Uterus (tissue), 4 donors: ENCODE results near the gene TDRKH. TPM values are rescaled to one million over a fixed set of nuclear protein-coding genes. Genes with fewer than 3 reads are reported as not detected.
A peak's percentile ranks its signal among the peaks of the same experiment; 100 is the strongest.

Experiments used
- DNase-seq, 2 donors: peaks; one replicate each; pipeline ENCODE4 v3.0.0-alpha.2; 2019 to 2020
- H3K27ac ChIP-seq, 2 donors: fragments of 200-600 bp; sonication (generic); 1 replicate in 1 of 2; 2 replicates in 1 of 2; pipeline ENCODE4 v1.5.1; 2016 to 2018
- H3K27me3 ChIP-seq, 2 donors: fragments of 200-600 bp; sonication (generic); one replicate each; pipeline ENCODE4 v1.5.1; 2018 to 2019; ENCODE audit warnings: control low read depth in 1 of 2
- H3K36me3 ChIP-seq, 2 donors: fragments of 200-600 bp; sonication (generic); one replicate each; pipeline ENCODE4 v1.5.1; 2019; ENCODE audit warnings: control low read depth in 1 of 2
- H3K4me1 ChIP-seq, 2 donors: fragments of 200-600 bp; sonication (generic); one replicate each; pipeline ENCODE4 v1.5.1; 2018 to 2019; ENCODE audit warnings: control low read depth in 1 of 2
- H3K4me3 ChIP-seq, 2 donors: fragments of 200-600 bp; sonication (generic); 1 replicate in 1 of 2; 2 replicates in 1 of 2; pipeline ENCODE4 v1.5.1; 2018 to 2019; ENCODE audit warnings: mild to moderate bottlenecking in 1 of 2
- H3K9me3 ChIP-seq, 2 donors: fragments of 200-600 bp; sonication (generic); one replicate each; pipeline ENCODE4 v1.5.1; 2019; ENCODE audit warnings: control low read depth in 1 of 2
- POLR2A ChIP-seq, 2 donors: fragments of 450-650 bp; IDR thresholded peaks; one replicate each; pipeline ENCODE4 v1.6.1; 2016; ENCODE audit warnings: antibody characterized with exemption in 2 of 2, mild to moderate bottlenecking in 1 of 2, moderate library complexity in 1 of 2
- intact Hi-C: fragments of 100-400 bp; cut with DNase I; formaldehyde crosslinking; loops from one replicate; pipeline ENCODE4 v1.15.1; 2023; ENCODE audit warnings: low total_unique reads
- total RNA-seq, 4 donors: library from RNA; depleted of rRNA in 3 of 4; stranded (reverse); fragments of >200 nt in 3 of 4; gene quantifications; one replicate each; pipeline versions ENCODE4 v1.1.0 to v1.2.4, GENCODE V29; 2014 to 2023
- TF ChIP-seq, protein P1 (sequence below), 4 experiments: fragments of 200-600 bp in 2 of 4; fragments of 450-650 bp in 2 of 4; sonication (generic) in 2 of 4; IDR thresholded peaks; one replicate each; pipeline ENCODE4 v1.5.1; 2016 to 2019; ENCODE audit warnings: antibody characterized with exemption in 4 of 4, mild to moderate bottlenecking in 2 of 4, moderate library complexity in 1 of 4
- donor health status: DM: yes; HTN: yes; CAD: no.

Gene TDRKH, protein sequence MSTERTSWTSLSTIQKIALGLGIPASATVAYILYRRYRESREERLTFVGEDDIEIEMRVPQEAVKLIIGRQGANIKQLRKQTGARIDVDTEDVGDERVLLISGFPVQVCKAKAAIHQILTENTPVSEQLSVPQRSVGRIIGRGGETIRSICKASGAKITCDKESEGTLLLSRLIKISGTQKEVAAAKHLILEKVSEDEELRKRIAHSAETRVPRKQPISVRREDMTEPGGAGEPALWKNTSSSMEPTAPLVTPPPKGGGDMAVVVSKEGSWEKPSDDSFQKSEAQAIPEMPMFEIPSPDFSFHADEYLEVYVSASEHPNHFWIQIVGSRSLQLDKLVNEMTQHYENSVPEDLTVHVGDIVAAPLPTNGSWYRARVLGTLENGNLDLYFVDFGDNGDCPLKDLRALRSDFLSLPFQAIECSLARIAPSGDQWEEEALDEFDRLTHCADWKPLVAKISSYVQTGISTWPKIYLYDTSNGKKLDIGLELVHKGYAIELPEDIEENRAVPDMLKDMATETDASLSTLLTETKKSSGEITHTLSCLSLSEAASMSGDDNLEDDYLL
- 1 to 10 TPM in 2 of 4 donors, under 1 TPM in 2; 0.26 to 6.8 (median 1.8) TPM for total RNA-seq

DNA sequence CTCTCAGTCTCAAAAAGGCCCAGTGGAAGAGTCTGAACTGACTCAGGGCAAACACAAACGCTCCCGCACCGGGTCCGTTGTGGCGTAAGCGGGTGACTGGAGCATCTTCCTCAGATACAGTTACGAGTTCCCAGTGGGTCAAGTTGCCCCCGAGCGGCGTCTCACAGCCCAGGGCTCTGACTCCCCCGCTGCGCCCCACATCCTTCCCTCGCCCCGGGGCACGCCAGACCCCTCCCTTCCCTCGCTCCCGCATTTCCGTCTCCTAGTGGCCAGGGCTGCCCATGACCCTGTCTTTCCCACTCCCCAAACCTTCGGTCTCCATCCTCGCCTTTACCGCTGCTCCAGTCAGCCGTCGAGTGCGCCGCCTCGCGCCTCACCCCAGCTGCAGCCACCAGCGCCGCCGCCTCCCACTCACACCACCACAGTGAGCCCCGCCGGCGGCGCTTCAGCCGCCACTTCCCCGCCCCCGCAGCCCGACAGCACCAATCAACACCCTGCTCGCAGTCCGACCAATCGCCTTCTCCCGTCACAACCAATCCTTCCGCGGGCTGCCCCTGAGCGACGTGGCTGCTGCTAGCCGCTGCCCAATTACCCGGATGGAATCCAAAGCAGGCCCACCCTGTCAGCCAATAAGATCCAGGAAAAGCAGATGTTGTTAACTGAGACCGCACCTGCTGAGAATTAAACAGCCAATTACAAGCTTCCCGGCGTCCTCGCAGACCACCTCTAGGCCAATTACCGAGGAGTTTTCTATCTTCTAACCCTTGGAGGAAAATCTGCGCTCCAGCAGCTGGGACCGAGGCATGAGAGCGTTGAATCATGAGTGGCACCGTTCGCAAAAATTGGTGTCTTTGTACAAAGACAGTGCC is at the start of gene TDRKH:
TDRKH (minus strand) TSS at position 430 of the 869 bp plus-strand sequence. CDS start 7,478 bp downstream, outside the sequence.
- TF ChIP-seq POLR2A (IDR thresholded peaks at IDR 0.05): peak; percentile 57 to 69
- TF ChIP-seq, protein P1, sequence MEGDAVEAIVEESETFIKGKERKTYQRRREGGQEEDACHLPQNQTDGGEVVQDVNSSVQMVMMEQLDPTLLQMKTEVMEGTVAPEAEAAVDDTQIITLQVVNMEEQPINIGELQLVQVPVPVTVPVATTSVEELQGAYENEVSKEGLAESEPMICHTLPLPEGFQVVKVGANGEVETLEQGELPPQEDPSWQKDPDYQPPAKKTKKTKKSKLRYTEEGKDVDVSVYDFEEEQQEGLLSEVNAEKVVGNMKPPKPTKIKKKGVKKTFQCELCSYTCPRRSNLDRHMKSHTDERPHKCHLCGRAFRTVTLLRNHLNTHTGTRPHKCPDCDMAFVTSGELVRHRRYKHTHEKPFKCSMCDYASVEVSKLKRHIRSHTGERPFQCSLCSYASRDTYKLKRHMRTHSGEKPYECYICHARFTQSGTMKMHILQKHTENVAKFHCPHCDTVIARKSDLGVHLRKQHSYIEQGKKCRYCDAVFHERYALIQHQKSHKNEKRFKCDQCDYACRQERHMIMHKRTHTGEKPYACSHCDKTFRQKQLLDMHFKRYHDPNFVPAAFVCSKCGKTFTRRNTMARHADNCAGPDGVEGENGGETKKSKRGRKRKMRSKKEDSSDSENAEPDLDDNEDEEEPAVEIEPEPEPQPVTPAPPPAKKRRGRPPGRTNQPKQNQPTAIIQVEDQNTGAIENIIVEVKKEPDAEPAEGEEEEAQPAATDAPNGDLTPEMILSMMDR (IDR thresholded peaks at IDR 0.05): peak in 2 of 4 experiments; percentile 19 to 33
- peak; percentile 93 to 96 for DNase-seq
- H3K9me3 ChIP-seq: no peaks in the 10 kb centered on the region
- H3K27me3 ChIP-seq: no peaks in the 10 kb centered on the region
- H3K4me3 ChIP-seq: peak within 1 kb of the TSS; percentile 47 to 53
- intact Hi-C loops: no loop called here
- H3K4me1 ChIP-seq: no peaks in the 10 kb centered on the region
- H3K27ac ChIP-seq: peak within 1 kb of the TSS in 1 of 2 donors; percentile 61
- H3K36me3 ChIP-seq: no peaks in the 10 kb centered on the region

DNA sequence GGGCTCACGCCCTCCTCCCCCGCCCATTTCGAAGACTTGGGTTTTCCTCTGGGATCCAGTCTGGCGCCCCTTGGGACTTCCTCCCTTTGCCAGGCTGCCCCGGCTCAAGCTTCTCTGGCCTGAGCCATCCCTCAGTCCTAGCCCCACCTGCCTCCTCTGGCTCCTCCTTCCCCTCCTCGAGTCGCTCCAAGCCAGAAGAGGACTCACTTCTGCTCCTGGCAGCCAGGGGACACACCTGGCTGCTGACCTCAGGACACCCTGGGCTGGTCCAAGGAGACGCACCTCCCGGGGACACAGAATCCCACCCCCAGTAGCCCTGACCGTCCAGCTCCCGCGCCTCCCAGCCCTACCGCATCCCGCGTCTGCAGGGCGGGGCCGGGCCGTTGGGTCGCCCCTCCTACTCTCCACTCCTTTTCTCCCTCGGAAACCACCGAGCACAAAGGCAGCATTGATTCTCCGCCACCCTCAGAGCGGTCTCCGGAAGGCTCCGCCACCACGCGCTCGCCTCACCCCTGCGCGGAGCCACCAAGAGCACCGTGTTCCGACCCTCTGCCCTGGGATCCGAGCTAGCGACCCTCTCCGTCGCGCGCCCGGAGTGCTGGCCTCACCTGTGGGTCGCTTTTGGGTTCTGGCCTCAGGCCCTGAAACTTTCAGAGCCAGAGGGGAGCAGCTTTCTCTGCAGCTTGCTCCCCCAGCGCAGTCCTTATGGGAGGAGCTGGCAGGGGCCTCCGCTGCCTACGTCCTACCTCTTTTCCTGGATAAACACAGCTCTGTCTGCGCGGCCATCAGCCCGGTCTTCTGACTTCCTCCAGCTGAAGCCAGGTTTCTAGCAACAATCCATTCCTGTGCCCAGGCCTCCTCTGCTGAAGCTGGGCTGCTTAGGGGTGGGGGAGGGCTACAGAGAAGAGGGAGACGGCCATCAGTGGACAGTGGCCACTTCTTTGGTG is 49.4 kb upstream of the TDRKH start, which contains the start of gene C2CD4D:
C2CD4D (minus strand) TSS at position 364 of the 947 bp plus-strand sequence. CDS start 831 bp downstream, outside the sequence.
- Histone ChIP-seq H3K27ac (no peak within 1 kb of the TSS), H3K36me3 (no peaks in the 10 kb centered on the region), H3K9me3 (no peaks in the 10 kb centered on the region), H3K4me1 (peaks cover 0 to 7% of the 10 kb centered on the region in 2 donors), H3K4me3 (peak within 1 kb of the TSS in 1 of 2 donors; percentile 28), H3K27me3 (peaks cover 11 to 17% of the 10 kb centered on the region in 2 donors)
- DNase-seq: no peak
- intact Hi-C loops: no loop called here
- peak in 1 of 2 donors; percentile 51 for TF ChIP-seq POLR2A (IDR thresholded peaks at IDR 0.05)
- TF ChIP-seq, protein P1 (IDR thresholded peaks at IDR 0.05): no peak

DNA sequence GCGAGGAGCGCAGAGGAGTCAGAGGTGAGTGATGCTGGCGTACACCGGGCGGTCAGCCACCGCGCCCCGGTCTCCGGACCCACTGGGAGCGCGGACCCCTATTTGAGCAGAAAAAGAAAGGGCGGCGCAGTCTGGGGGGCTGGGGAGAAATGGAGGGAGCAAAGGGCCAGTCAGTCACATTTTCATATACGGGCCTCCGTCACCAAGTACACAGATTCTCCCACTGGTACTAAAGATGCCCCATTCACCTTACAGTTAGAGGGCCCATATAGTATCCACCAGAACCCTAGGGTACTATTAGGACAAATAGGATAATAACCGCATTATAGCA is 48.7 kb upstream of the TDRKH start:
- Histone ChIP-seq H3K27me3 (peaks cover 11 to 17% of the 10 kb centered on the region in 2 donors), H3K4me1 (peaks cover 0 to 7% of the 10 kb centered on the region in 2 donors), H3K9me3 (no peaks in the 10 kb centered on the region), H3K4me3 (peak overlapping the region in 1 of 2 donors; percentile 28), H3K27ac (no peak overlapping the region), H3K36me3 (no peaks in the 10 kb centered on the region)
- no peak for TF ChIP-seq POLR2A (IDR thresholded peaks at IDR 0.05)
- TF ChIP-seq, protein P1 (IDR thresholded peaks at IDR 0.05): no peak
- intact Hi-C loops: no loop called here
- DNase-seq: no peak

DNA sequence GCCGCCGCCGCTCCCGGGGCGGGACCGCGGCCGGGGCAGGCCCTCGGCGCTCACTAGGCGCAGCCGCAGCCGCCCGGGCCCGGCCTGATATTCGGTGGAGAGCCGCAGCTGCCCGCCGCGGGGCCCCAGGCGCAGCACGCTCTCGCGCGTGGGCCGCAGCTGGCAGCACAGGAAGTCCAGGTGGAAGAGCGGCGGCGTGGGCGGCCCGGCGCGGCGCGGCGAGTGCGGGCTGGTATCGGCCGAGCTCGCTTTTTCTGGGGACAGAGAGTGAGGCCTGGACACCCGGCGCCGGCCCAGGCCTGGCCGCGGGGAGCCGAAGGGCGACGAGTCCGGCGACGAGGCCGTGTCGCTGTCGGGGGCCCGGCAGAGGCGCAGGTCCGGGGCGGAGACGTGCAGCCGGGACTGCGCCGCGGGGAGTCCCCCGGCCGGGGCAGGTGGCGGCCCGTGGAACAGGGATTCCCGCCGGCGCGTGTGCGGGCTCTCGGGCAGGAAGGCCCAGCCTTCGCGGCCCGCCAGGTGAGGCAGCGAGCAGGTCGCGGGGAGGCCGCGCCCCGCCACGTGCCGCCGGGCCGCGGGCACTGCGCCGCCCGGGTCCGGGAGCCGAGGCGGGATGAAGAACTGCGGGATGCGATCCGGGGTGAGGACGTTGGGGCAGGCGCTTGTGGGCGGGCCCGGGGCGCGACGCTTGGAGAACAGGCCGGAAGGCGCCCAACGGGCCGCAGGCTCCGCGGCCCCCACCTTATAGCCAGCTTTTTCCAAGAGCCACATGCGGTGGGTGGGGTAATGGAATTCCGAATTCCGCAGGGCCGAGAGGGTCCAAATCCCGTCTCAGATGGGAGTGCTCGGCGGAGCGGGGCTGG is 48.2 kb upstream of the TDRKH start:
- peak overlapping the region in 1 of 2 donors; percentile 28 for H3K4me3 ChIP-seq
- no peaks in the 10 kb centered on the region for H3K36me3 ChIP-seq
- DNase-seq: no peak
- no peak for TF ChIP-seq POLR2A (IDR thresholded peaks at IDR 0.05)
- TF ChIP-seq, protein P1 (IDR thresholded peaks at IDR 0.05): no peak
- intact Hi-C loops: no loop called here
- peaks cover 0 to 7% of the 10 kb centered on the region in 2 donors for H3K4me1 ChIP-seq
- no peaks in the 10 kb centered on the region for H3K9me3 ChIP-seq
- H3K27ac ChIP-seq: no peak overlapping the region
- H3K27me3 ChIP-seq: peaks cover 11 to 17% of the 10 kb centered on the region in 2 donors
